DOHH2 (cell line): Measurements from ENCODE around the gene ROR2.

Source experiments
- EZH2phosphoT487 ChIP-seq: fragments of 200-600 bp; sonication (generic); IDR thresholded peaks from 2 replicates; pipeline ENCODE4 v1.6.1; 2017; ENCODE audit warnings: borderline replicate concordance, mild to moderate bottlenecking, antibody characterized with exemption, low read length, moderate library complexity, mixed read lengths
- TF ChIP-seq, protein P1 (sequence below): fragments of 200-600 bp; sonication (generic); IDR thresholded peaks from one replicate; pipeline ENCODE4 v1.5.1; 2014; ENCODE audit warnings: antibody characterized with exemption, mild to moderate bottlenecking, low read depth, low read length; ENCODE audit not compliant: poor library complexity, severe bottlenecking

DNA sequence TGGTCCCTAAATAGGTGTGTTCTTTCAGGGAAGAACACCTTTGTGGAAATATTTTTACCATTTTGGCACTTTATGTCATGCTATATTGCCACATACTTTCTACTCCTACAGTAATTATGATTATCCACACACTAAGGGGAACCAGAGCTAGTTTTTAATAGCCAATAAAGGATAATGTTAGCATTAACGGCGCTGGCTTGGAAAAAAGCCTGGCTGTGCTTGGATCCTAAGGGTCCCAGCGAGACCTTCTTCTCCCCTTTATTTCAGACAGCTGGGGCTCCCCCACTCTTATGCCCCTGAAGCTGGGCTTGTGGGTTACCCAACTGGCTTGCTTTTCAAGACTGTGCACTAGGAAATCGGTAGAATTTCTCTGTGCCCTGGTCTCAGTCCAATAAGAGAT, 367.8 kb downstream of the ROR2 start:
- TF ChIP-seq, protein P1, sequence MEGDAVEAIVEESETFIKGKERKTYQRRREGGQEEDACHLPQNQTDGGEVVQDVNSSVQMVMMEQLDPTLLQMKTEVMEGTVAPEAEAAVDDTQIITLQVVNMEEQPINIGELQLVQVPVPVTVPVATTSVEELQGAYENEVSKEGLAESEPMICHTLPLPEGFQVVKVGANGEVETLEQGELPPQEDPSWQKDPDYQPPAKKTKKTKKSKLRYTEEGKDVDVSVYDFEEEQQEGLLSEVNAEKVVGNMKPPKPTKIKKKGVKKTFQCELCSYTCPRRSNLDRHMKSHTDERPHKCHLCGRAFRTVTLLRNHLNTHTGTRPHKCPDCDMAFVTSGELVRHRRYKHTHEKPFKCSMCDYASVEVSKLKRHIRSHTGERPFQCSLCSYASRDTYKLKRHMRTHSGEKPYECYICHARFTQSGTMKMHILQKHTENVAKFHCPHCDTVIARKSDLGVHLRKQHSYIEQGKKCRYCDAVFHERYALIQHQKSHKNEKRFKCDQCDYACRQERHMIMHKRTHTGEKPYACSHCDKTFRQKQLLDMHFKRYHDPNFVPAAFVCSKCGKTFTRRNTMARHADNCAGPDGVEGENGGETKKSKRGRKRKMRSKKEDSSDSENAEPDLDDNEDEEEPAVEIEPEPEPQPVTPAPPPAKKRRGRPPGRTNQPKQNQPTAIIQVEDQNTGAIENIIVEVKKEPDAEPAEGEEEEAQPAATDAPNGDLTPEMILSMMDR: no peak
- no peak for TF ChIP-seq EZH2phosphoT487
